SHP77 treated with DMSO at 0.1 percent for 48 hours (cell line): ENCODE results near the gene ANGPTL8.

ENCODE experiments used
- DNase-seq: peaks from one replicate; lab custom pipeline; 2025; lab: John Stamatoyannopoulos, UW

Gene ANGPTL8

GRCh38 chr19:11261431-11261970, 22.1 kb downstream of the ANGPTL8 start:
- no peak for DNase-seq

- no peak for DNase-seq
Measured at GRCh38 chr19:11261971-11262839, 22.8 kb downstream of the ANGPTL8 start, which contains the start of gene DOCK6. TSS of gene DOCK6 (minus strand) at chr19:11262524. CDS start at chr19:11262440, 84 bp downstream.

DNA sequence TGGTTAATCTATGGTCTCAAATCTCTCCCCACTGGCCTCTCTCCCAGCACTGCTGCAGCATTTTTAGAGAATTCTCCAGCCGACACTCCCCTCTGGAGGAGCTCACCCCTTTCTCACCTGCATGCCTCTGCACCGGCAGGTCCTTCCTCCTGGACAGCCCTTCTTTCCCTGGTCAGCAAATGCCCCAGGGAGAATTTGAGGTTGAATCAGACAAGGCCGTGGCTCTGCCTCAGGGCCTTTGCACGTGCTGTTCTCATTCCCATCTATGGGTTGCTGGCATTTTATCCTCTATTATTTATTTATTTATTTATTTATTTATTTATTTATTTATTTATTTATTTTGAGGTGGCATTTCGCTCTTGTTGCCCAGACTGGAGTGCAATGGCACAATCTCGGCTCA, 24.3 kb downstream of the ANGPTL8 start:
- DNase-seq = no peak

GRCh38 chr19:11264452-11265176, 25.2 kb downstream of the ANGPTL8 start:
- DNase-seq = no peak

DNA sequence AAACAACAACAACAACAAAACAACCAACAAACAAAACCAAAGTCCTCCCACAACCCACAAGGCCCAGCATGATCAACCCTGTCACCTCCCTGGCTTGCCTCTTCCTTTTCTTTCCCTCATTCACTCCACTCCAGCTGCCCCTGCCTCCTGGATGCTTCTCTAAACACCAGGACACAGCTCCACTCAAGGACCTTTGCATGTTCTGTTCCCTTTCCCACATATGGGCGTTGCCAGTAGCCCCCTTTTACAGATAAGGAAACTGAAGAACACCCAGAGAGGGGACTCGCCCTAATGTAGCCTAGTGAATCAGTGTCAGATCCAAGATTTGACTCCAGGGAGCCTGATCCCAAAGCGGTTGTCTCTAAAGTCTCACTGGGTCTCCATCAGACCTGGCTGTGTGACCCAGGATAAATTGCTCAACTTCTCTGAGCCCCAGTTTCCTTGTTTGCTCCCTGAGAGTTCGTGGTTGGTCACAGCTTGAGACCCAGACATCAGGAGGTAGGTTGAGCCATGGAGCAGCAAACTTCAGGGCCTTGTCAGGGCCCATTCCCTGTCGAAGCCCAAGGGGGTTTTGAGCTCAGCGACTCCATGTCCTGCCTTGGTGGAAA, 25.9 kb downstream of the ANGPTL8 start:
- no peak for DNase-seq

DNA sequence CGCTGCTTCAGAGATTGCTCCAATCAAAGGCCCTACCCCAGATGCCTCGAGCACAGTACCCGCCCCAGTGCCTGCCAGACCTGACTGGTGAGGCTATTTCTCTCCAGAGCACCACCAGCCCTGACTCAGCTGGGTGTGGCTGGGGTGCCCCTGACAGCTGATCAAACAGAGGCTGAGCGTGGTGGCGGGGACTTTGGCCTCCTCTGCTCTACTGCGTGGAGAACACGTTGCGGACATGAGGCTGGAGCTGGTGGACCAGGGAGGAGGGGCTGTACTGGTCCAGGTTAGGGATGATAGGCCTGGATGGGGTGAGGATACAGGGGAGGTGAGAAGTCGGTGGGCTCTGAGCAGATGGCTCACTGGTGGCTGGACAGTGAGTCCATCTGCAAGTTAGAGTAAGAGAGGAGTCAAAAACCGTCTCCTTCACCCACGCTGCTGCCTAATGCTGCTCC, 26.4 kb downstream of the ANGPTL8 start:
- DNase-seq = peak; percentile 70

- DNase-seq = no peak
Measured at GRCh38 chr19:11267316-11268085, 28.1 kb downstream of the ANGPTL8 start.

GRCh38 chr19:11268783-11269267, 29.4 kb downstream of the ANGPTL8 start:
- peak; percentile 45 for DNase-seq

DNA sequence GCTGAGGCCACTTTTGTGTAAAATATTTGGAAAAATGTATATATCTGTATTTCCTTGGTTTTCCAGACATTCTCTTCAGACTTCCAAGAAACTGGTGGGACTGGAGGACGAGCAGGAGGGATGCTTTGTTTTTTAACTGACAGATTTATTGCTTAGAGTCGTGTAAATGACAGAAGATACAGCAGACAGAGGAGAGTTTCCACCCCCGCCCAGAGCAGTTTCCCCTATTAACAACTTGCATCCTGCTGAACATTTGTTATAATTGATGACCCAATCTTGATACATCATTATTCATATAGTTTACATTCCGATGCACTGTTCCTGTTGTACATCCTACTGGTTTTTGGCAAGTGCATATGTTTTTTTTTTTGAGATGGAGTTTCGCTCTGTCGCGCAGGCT, 30.0 kb downstream of the ANGPTL8 start:
- DNase-seq = no peak

DNA sequence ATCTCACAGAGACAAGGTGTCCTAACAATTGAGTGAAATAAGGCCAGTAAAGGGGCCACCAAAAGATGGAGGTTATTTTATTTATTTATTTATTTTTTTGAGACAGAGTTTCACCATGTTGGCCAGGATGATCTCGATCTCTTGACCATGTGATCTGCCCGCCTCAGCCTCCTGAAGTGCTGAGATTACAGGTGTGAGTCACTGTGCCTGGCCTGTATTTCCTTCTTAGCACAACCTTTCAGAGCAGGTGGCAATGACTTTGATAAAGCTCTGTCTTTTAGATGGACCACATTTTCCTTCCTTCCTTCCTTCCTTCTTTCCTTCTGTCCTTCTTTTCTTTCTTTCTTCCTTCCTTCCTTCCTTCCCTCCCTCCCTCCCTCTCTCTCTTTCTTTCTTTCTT, 33.9 kb downstream of the ANGPTL8 start:
- DNase-seq = no peak

GRCh38 chr19:11273989-11274388, 34.6 kb downstream of the ANGPTL8 start:
- DNase-seq = no peak

GRCh38 chr19:11274533-11275086, 35.2 kb downstream of the ANGPTL8 start:
- DNase-seq = no peak

DNA sequence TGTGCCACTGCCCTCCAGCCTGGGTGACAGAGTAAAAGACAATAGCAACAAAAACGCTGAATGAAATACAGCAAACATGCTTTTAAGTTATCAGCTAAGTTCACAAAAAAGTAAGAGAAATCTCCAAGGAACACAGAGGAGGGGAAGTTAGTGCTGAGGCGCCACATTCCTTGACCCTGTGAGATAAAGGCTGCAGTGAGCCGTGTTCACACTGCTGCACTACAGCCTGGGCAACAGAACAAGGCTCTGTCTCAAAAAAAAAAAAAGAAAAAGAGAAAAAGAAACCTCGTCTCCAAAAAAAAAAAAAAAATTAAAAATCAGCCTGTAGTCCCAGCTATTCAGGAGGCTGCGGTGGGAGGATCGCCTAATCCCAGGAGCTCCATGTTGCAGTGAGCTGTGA, 39.3 kb downstream of the ANGPTL8 start:
- no peak for DNase-seq

DNA sequence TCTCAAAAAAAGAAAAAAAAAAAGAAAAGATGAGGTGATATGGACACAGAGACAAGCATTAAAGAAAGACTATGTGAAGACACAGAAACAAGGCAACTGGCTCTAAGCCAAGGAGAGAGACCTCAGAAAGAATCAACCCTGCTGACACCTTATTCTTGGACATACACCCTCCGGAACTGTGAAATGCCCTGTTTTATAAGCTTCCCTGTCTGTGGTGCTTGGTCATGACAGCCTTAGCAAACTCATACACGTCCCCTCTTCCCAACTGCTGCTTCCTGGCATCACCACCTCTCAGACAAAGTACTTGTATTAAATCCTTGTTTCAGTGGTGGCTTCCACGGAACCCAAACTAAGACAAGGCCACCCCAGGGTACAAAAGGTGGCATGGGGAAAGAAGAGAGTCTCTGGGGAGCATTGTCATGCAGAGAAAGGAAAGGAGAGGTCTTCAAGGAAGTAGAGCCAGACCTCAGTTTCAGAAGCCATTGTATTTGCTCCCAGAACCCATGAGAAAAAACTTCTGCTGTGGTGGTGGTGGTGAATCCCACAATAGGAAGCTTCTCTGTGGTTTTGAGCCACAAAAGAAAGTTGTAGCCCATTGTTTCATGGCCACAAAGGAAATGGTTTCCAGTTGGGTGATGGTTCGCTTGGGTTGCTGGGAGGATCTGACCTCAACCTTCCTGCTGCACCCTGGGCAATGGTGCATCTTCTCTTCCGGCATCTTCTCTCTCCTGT, 40.3 kb downstream of the ANGPTL8 start:
- no peak for DNase-seq

GRCh38 chr19:11281356-11282049, 42.1 kb downstream of the ANGPTL8 start:
- DNase-seq = no peak

GRCh38 chr19:11284515-11284914, 45.1 kb downstream of the ANGPTL8 start:
- no peak for DNase-seq

GRCh38 chr19:11286312-11286974, 47.0 kb downstream of the ANGPTL8 start:
- no peak for DNase-seq

GRCh38 chr19:11288349-11288748, 48.9 kb downstream of the ANGPTL8 start:
- no peak for DNase-seq

DNA sequence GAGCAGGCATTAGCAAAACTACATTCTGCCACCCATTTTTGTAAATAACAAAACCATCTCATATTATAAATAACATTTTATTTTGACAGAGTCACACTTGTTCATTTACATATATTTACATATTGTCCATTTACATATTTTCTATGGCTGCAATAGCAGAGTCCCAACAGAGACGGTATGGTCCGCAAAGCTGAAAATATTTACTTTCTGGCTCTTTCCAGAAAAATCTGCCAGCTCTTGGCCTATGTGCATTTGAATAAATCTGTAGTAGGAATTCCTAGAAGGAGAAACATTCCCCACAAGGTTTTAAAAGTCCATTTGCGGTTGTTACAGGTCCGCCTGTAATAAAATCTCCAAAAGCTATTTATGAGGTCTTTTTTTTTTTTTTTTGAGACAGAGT, 50.8 kb downstream of the ANGPTL8 start:
- DNase-seq = no peak
